IMR-90 (cell line): ENCODE data around the gene EIF3M. TPM values are rescaled to one million over a fixed set of nuclear protein-coding genes. Genes with fewer than 3 reads are reported as not detected.

Source experiments
- ATAC-seq: fragments of 200-7000 bp; cut with Tn5 transposase; 2 replicates; pipeline ENCODE4 v1.9.1; 2020; ENCODE audit warnings: low read depth, mild to moderate bottlenecking, moderate library complexity
- BruUV-seq: library from RNA; stranded (reverse); fragments of 400-500 nt; replicated peaks from 2 replicates; lab custom pipeline; 2021; lab: Mats Ljungman, UMichigan
- CTCF ChIA-PET: fragments of 300-600 bp; formaldehyde crosslinking; extraction: SDS; loops from one replicate; lab custom pipeline; 2021; ENCODE audit warnings: antibody characterized with exemption; lab: Yijun Ruan, JAX
- POLR2A ChIA-PET: fragments of 300-600 bp; sonication (Branson Sonifier 250); formaldehyde crosslinking; loops from one replicate; lab custom pipeline; 2022; ENCODE audit warnings: antibody characterized with exemption; ENCODE audit not compliant: unreplicated experiment; lab: Charles Lee
- DNase-seq: peaks from one replicate; pipeline ENCODE4 v3.0.0; 2013
- H2AFZ ChIP-seq: replicated peaks from 2 replicates; pipeline ENCODE3; 2013; ENCODE audit warnings: low read length, mild to moderate bottlenecking; ENCODE audit not compliant: poor library complexity
- H2AK5ac ChIP-seq: 2 replicates; pipeline ENCODE4 v1.6.1; 2013; ENCODE audit warnings: low read depth, low read length, inconsistent platforms
- H2AK9ac ChIP-seq: replicated peaks from 2 replicates; pipeline ENCODE3; 2013; ENCODE audit warnings: mild to moderate bottlenecking, low read depth, low read length, moderate library complexity; ENCODE audit not compliant: poor library complexity
- H2BK120ac ChIP-seq: 2 replicates; pipeline ENCODE4 v1.6.1; 2013; ENCODE audit warnings: low read depth, low read length, inconsistent platforms
- H2BK15ac ChIP-seq: 3 replicates; pipeline ENCODE4 v1.6.1; 2013; ENCODE audit warnings: low read depth, low read length, inconsistent platforms
- H2BK20ac ChIP-seq: 2 replicates; pipeline ENCODE4 v1.6.1; 2013; ENCODE audit warnings: low read depth, mild to moderate bottlenecking, inconsistent platforms, low read length, moderate library complexity
- H2BK5ac ChIP-seq: 2 replicates; pipeline ENCODE4 v1.6.1; 2013; ENCODE audit warnings: mild to moderate bottlenecking, low read depth, low read length, inconsistent platforms; ENCODE audit not compliant: poor library complexity, severe bottlenecking
- H3K14ac ChIP-seq: replicated peaks from 2 replicates; pipeline ENCODE4 v1.6.1; 2013; ENCODE audit warnings: low read depth, low read length, inconsistent platforms
- H3K18ac ChIP-seq: 2 replicates; pipeline ENCODE4 v1.6.1; 2013; ENCODE audit warnings: low read depth, low read length, control low read depth
- H3K23ac ChIP-seq: 2 replicates; pipeline ENCODE4 v1.6.1; 2013; ENCODE audit warnings: low read depth, low read length, inconsistent platforms
- H3K27ac ChIP-seq: 2 replicates; pipeline ENCODE4 v1.5.1; 2013; ENCODE audit warnings: mild to moderate bottlenecking, control low read depth, low read length; ENCODE audit not compliant: insufficient read depth
- H3K27me3 ChIP-seq: 2 replicates; pipeline ENCODE4 v1.6.1; 2013; ENCODE audit warnings: low read length; ENCODE audit not compliant: control insufficient read depth, insufficient read depth
- H3K36me3 ChIP-seq: 2 replicates; pipeline ENCODE4 v1.6.1; 2013; ENCODE audit warnings: low read length, mixed read lengths; ENCODE audit not compliant: control insufficient read depth, insufficient read depth
- H3K4ac ChIP-seq: 2 replicates; pipeline ENCODE4 v1.6.1; 2013; ENCODE audit warnings: low read depth, low read length, inconsistent platforms
- H3K4me1 ChIP-seq: 2 replicates; pipeline ENCODE4 v1.6.1; 2013; ENCODE audit warnings: low read length, mixed read lengths; ENCODE audit not compliant: control insufficient read depth, insufficient read depth
- H3K4me2 ChIP-seq: 2 replicates; pipeline ENCODE4 v1.6.1; 2013; ENCODE audit warnings: low read depth, mild to moderate bottlenecking, control low read depth, low read length, moderate library complexity
- H3K4me3 ChIP-seq: 2 replicates; pipeline ENCODE4 v1.5.1; 2013; ENCODE audit warnings: low read depth, mild to moderate bottlenecking, control low read depth, low read length, moderate library complexity; ENCODE audit not compliant: insufficient read depth
- H3K56ac ChIP-seq: 2 replicates; pipeline ENCODE4 v1.6.1; 2013; ENCODE audit warnings: low read length, inconsistent platforms; ENCODE audit not compliant: insufficient read depth; ENCODE audit errors: extremely low read depth
- H3K79me1 ChIP-seq, 2 experiments: 2 replicates each; pipeline ENCODE4 v1.6.1; 2013; ENCODE audit warnings: low read length in 2 of 2, inconsistent platforms in 1 of 2, low read depth in 1 of 2
- H3K9ac ChIP-seq: 2 replicates; pipeline ENCODE4 v1.6.1; 2013; ENCODE audit warnings: low read depth, low read length, control low read depth
- H3K9me1 ChIP-seq: 2 replicates; pipeline ENCODE4 v1.6.1; 2013; ENCODE audit warnings: low read length, inconsistent platforms; ENCODE audit not compliant: insufficient read depth
- H3K9me3 ChIP-seq: 2 replicates; pipeline ENCODE4 v1.6.1; 2013; ENCODE audit warnings: low read length; ENCODE audit not compliant: control insufficient read depth, insufficient read depth
- H4K20me1 ChIP-seq: 2 replicates; pipeline ENCODE4 v1.6.1; 2013; ENCODE audit warnings: low read length, inconsistent platforms; ENCODE audit not compliant: insufficient read depth
- H4K5ac ChIP-seq: 2 replicates; pipeline ENCODE4 v1.6.1; 2013; ENCODE audit warnings: mild to moderate bottlenecking, low read depth, low read length, control low read depth
- H4K8ac ChIP-seq, 2 experiments: 2 replicates each; pipeline ENCODE4 v1.6.1; 2013; ENCODE audit warnings: low read depth in 2 of 2, low read length in 2 of 2, control low read depth in 1 of 2, inconsistent platforms in 1 of 2
- H4K91ac ChIP-seq: 2 replicates; pipeline ENCODE4 v1.6.1; 2013; ENCODE audit warnings: low read depth, low read length, inconsistent platforms; ENCODE audit not compliant: insufficient read depth
- CTCF ChIP-seq: conservative IDR thresholded peaks from 2 replicates; pipeline ENCODE4 v1.5.1; 2012; ENCODE audit warnings: mild to moderate bottlenecking, low read depth, low read length, improper control_type of control experiment
- MAZ ChIP-seq: IDR thresholded peaks from 2 replicates; pipeline ENCODE4 v1.6.1; 2012; ENCODE audit warnings: low read depth, mild to moderate bottlenecking, low read length, improper control_type of control experiment, moderate library complexity, borderline replicate concordance
- RCOR1 ChIP-seq: IDR thresholded peaks from 2 replicates; pipeline ENCODE4 v1.6.1; 2012; ENCODE audit warnings: mild to moderate bottlenecking, low read length, improper control_type of control experiment; ENCODE audit not compliant: insufficient replicate concordance
- WGBS, 2 experiments: methylation state at CpG; one replicate each; pipeline versions ENCODE4 v1.1.5 to v1.1.7; 2013; ENCODE audit warnings: missing lambda C conversion rate in 2 of 2; ENCODE audit not compliant: insufficient read length in 1 of 2; ENCODE audit errors: extremely low coverage in 2 of 2; 5-methylcytosine and 5-hydroxymethylcytosine counted together
- dilution Hi-C: fragments of 300-500 bp; cut with HindIII; formaldehyde crosslinking; loops from one replicate; pipeline ENCODE4 v1.14.3; 2018; ENCODE audit warnings: low sequenced_read_pairs; ENCODE audit not compliant: unreplicated experiment
- in situ Hi-C: fragments of 300-500 bp; cut with MboI; formaldehyde crosslinking; loops from 3 replicates; pipeline ENCODE4 v1.14.3; 2019; ENCODE audit warnings: low sequenced_read_pairs, inconsistent platforms, mixed read lengths
- intact Hi-C: fragments of 100-400 bp; cut with micrococcal nuclease; formaldehyde crosslinking; loops from 2 replicates; pipeline ENCODE4 v1.10.0; 2022
- polyA plus RNA-seq, 3 experiments: library from polyadenylated mRNA; depleted of rRNA; stranded (reverse); fragments of >200 nt; gene quantifications; 2 replicates each; pipeline ENCODE4 v1.2.3, GENCODE V29; 2012; ENCODE audit warnings: low replicate concordance in 1 of 3
- total RNA-seq: library from RNA; depleted of rRNA; stranded (reverse); fragments of >200 nt; gene quantifications from 2 replicates; pipeline ENCODE4 v1.2.3, GENCODE V29; 2012

The EIF3M gene
- total and polyA plus RNA-seq, 2 of the 4 experiments (the other 2 are of a cell fraction) = 376 to 466 TPM

- Histone ChIP-seq H4K91ac (no peak overlapping the region), H2AFZ (no peak overlapping the region), H3K9me1 (no peaks in the 10 kb centered on the region), H3K4me3 (no peak overlapping the region), H4K20me1 (no peaks in the 10 kb centered on the region), H3K18ac (no peak overlapping the region), H3K9me3 (no peaks in the 10 kb centered on the region), H3K79me1 (no peaks in the 10 kb centered on the region), H2AK5ac (no peak overlapping the region), H2BK20ac (no peak overlapping the region), H3K9ac (no peak overlapping the region), H3K4ac (no peak overlapping the region), H3K56ac (no peak overlapping the region), H2AK9ac (no peak overlapping the region), H2BK5ac (no peak overlapping the region), H2BK120ac (no peak overlapping the region), H3K4me1 (no peaks in the 10 kb centered on the region), H2BK15ac (no peak overlapping the region), H3K27me3 (no peaks in the 10 kb centered on the region), H3K23ac (no peak overlapping the region), H3K4me2 (no peak overlapping the region), H3K14ac (no peak overlapping the region), H4K5ac (no peak overlapping the region), H3K27ac (no peak overlapping the region), H4K8ac (no peak overlapping the region), H3K36me3 (no peaks in the 10 kb centered on the region)
- dilution Hi-C loops = no loop called here
- no CpG with 5 or more reads among the region's 4 CpGs for WGBS, 2 experiments
- ATAC-seq = no peak
- intact Hi-C loops = no loop called here
- CTCF ChIA-PET = no interaction called here
- TF ChIP-seq CTCF (no peak), RCOR1 (no peak), MAZ (no peak)
- no TSS peak for BruUV-seq
- in situ Hi-C loops = no loop called here
- POLR2A ChIA-PET = no interaction called here
- DNase-seq = no peak
Observed at GRCh38 chr11:32613500-32614151, 30.0 kb downstream of the EIF3M start.
